LoVo (cell line): ENCODE results near the gene ADRA2C.
A peak's percentile ranks its signal among the peaks of the same experiment; 100 is the strongest.

ENCODE experiments used
- DNase-seq: peaks from one replicate; pipeline ENCODE4 v3.0.0-alpha.2; 2016; ENCODE audit warnings: low spot score

The ADRA2C gene

GRCh38 chr4:3760841-3761240, 5.3 kb upstream of the ADRA2C start:
- no peak for DNase-seq

- DNase-seq, result no peak
Measured at GRCh38 chr4:3762264-3762663, 3.9 kb upstream of the ADRA2C start.

- no peak for DNase-seq
Measured at GRCh38 chr4:3762753-3763549, 3.2 kb upstream of the ADRA2C start.

- DNase-seq, result peak; percentile 19
Measured at GRCh38 chr4:3765271-3766035, 732 bp upstream of the ADRA2C start.

GRCh38 chr4:3766785-3767569, 792 bp downstream of the ADRA2C start:
- no peak for DNase-seq

GRCh38 chr4:3767570-3768288, 1.5 kb downstream of the ADRA2C start:
- DNase-seq, result no peak

GRCh38 chr4:3768842-3769641, 2.9 kb downstream of the ADRA2C start:
- no peak for DNase-seq

- no peak for DNase-seq
Measured at GRCh38 chr4:3769642-3770184, 3.5 kb downstream of the ADRA2C start.

- DNase-seq, result no peak
Measured at GRCh38 chr4:3770323-3771163, 4.4 kb downstream of the ADRA2C start.

- DNase-seq, result no peak
Measured at GRCh38 chr4:3771164-3771809, 5.1 kb downstream of the ADRA2C start.

- DNase-seq, result no peak
Measured at GRCh38 chr4:3771939-3772495, 5.8 kb downstream of the ADRA2C start.

GRCh38 chr4:3772632-3773031, 6.4 kb downstream of the ADRA2C start:
- DNase-seq, result no peak

GRCh38 chr4:3773552-3774001, 7.4 kb downstream of the ADRA2C start:
- DNase-seq, result no peak

GRCh38 chr4:3774253-3774883, 8.2 kb downstream of the ADRA2C start:
- DNase-seq, result no peak

GRCh38 chr4:3775005-3775404, 8.8 kb downstream of the ADRA2C start:
- DNase-seq, result no peak

- no peak for DNase-seq
Measured at GRCh38 chr4:3775576-3775975, 9.4 kb downstream of the ADRA2C start.

GRCh38 chr4:3776166-3777032, 10.2 kb downstream of the ADRA2C start:
- no peak for DNase-seq

- no peak for DNase-seq
Measured at GRCh38 chr4:3777033-3777390, 10.8 kb downstream of the ADRA2C start.
